GM21723 (cell line): ENCODE results near the gene PAM.
"Not testable (repeated sequence)": the region's sequence is repeated elsewhere in the genome, so short reads cannot be mapped to it uniquely, and the experiment has no call there.

Experiments used
- ATAC-seq: cut with Tn5 transposase; IDR thresholded peaks from one replicate; pipeline ENCODE4 v1.9.1; 2021; ENCODE audit warnings: mild to moderate bottlenecking, moderate library complexity; ENCODE audit not compliant: unreplicated experiment

The PAM gene

GRCh38 chr5:102750151-102750834 lies 4.8 kb upstream of the PAM start:
- ATAC-seq, result no peak

DNA sequence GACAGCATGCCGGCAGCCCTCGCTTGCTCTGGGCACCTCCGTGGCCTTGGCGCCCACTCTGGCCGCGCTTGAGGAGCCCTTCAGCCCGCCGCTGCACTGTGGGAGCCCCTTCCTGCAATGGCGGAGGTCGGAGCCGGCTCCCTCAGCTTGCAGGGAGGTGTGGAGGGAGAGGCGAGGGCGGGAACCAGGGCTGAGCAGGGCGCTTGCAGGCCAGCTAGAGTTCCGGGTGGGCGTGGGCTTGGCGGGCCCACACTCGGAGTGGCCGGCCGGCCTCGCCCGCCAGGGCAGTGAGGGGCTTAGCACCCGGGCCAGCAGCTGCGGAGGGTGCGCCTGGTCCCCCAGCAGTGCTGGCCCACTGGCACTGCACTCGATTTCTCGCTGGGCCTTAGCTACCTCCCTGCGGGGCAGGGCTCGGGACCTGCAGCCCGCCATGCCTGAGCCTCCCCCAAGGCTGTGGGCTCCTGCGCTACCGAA lies 3.2 kb upstream of the PAM start:
- ATAC-seq, result not testable (repeated sequence)

DNA sequence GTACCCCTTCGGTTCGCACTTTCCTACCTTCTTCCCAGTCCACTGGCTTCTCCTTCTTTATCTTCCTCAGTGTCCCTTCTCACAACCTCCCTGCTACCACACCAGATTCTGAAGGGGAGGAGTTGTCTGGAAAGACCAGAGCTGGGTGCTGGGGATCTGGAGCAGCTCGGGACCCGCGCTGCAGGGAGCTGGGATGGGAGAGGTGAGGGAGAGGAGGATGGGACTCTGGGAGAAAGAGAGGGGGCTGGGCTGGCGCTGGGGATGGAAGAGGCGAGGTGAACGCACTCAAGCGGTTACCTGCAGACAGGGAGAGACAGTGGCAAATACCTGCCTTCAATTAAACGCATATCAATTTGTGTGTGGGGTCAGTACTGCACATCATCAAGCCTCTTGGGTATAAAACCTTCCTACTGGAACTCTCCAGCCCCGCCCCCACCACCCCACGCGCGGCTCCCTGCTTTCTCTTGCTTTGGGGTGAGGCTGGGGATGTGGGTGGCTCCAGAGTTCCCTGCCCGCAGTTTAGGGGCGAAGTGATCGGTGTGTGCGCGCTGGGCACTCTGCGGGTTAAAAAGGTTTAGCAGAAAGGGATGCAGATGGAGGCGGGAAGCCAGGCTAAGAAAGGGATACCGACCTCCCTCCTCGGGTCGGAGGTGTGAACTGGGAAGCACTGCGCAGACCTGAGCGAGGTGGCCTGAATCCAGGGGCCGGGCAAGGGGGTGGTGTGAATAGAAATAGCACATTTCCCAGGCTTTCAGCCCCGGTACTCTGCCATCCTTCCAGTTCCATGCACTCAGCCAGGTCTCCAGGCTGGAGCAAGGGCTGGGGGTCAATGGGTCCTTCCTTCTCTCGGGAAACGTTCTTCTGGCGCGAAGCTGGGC lies 977 bp upstream of the PAM start:
- no peak for ATAC-seq

GRCh38 chr5:102755686-102756371 lies 724 bp downstream of the PAM start:
- ATAC-seq, result peak; percentile 75

DNA sequence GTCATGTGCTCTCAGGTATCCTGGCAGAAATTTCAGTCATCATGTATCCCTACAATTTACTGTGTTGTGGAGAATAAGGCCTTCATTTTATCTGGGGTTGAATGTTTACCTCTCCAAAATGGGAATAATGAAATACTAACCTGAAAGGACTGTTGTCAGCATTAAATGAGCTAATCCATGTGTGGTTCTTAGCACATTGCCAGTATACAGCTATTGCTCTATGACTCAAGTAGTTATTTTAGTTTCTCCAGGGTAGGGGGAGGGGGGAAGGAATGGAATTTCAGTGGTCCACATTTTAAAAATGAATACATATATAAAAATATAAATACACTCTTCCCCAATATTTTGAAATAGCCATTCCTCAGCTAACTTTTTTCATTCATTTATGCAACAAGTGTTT lies 3.5 kb downstream of the PAM start:
- no peak for ATAC-seq

DNA sequence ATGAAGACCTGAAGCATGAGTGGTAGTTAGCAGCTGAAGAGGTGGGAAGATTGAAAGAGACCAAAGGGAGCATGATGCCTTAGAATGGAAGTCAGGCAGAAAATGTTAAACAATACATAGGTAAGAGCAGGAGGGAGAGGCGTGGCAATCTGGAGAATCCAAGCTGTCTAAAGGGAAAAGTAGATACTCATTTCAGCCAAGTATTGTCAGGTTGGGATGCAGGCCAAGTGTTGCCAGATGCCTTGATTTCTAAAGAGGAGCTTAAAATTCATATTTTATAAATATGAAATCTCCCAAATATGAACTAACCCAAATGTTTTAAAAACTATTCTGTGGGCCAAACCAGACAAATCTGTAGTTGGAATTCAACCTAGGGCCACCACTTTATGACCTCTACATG lies 4.2 kb downstream of the PAM start:
- no peak for ATAC-seq

GRCh38 chr5:102759700-102760099 lies 4.6 kb downstream of the PAM start:
- no peak for ATAC-seq

DNA sequence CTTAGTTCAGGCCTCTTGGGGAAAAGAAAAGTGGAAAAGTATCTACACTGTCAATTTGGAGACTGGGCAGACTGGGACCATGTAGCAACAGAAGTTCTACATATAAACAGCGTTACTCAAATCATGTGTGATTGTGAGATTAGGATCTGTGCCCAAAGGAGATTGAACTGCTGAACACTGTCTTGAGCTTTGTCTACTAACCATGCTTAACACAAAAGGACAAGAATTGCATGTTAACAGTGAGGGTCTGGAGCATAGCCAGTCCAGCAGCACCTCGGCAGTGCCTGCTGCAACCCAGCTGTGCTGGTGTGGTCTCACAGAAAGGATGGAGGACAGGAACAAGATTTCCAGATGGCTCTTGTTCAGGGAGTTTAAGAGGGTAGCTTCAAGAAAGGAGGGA lies 5.7 kb downstream of the PAM start:
- no peak for ATAC-seq

- ATAC-seq, result peak; percentile 80
These were observed 7.0 kb downstream of the PAM start for GRCh38 chr5:102762095-102762534.

DNA sequence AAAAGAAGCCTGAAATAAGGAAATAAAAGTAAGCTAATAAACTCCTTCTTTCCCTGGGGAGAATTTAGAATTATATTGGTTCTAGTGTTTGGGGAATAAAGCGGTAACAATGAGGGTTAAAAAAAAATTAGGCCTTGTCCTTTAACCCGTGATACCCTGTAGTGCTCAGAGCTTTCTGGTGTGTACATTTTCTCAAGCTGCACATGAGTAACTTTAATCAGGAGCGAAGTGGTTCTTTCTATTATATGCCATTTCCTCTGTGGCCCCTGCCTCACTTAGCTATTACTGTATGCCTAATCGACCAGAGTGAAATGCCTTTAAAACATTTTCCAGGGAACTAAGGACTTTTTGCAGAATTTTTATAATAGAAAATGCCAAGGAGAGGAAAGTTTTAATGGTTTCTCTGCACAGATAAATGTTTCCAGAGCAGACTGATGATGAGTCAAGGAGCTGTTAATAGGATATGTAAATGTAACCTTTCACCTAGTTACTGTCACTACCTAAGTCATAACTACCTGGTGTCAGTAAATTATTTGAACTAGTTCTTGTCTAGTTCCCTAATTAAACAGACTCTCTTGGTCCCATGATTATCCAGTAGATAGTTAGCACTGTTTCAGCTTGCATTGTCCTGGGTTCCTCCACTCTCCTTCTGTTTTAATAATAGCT lies 7.6 kb downstream of the PAM start:
- ATAC-seq, result no peak

- ATAC-seq, result no peak
These were observed 8.6 kb downstream of the PAM start for GRCh38 chr5:102763734-102764133.

GRCh38 chr5:102764381-102765004 lies 9.4 kb downstream of the PAM start:
- no peak for ATAC-seq

- no peak for ATAC-seq
These were observed 10.2 kb downstream of the PAM start for GRCh38 chr5:102765350-102765749.

- ATAC-seq, result no peak
These were observed 11.4 kb downstream of the PAM start for GRCh38 chr5:102766295-102767090.

DNA sequence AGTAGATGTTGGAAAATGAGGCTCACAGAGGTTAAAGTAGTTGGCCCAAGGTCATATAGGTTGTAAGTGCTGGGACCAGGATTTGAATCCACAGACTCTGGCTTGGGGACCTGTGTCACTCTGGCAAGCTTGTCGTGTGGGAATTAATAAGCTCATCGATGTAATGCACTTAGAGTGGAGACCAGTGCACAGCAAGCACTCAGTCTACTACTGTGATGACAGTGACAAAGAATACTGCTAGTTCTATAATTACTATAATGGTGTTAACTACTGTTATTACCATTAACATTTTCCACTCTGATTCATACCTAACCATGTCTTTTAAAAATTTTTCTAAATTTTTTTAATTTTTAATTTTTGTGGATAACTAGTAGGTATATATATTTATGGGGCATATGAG lies 12.8 kb downstream of the PAM start:
- peak; percentile 41 for ATAC-seq

DNA sequence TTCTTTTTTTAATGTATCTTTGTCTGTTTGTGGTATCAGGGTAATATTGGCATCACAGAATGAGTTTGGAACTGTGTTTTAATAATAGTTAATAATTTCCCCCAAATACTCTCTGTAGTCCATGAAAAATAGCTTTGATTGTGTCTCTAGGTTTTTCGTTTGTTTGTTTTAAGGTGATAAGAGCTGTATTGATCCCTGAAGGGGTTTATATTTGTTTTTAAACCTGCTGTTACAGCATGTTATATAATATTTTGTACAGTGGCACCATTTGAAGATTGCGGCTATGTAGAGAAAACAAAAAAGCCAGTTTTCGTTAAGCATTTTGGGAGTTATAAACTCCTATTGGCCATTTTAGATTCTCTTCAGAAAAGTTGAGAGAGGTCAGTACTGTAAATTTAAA lies 15.7 kb downstream of the PAM start:
- no peak for ATAC-seq

DNA sequence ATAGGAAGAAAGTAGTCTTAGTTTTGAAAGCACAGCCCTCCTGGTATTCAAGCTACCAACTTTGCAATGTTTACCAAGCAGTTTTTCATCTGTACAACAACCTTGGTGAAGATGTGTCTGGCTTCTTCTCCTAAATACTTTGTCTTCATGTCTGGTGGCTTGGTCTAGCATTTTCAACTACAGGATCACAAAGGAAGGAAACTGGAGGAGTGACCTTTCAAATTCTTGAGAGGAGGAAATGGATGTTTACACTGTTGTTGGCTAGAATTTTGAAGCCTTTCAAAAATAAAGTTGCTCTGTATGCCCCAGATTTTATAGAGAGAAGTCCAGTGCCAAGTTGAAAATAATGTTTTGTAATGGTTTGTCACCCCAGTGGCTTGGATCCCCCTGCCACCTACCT lies 16.3 kb downstream of the PAM start:
- no peak for ATAC-seq

DNA sequence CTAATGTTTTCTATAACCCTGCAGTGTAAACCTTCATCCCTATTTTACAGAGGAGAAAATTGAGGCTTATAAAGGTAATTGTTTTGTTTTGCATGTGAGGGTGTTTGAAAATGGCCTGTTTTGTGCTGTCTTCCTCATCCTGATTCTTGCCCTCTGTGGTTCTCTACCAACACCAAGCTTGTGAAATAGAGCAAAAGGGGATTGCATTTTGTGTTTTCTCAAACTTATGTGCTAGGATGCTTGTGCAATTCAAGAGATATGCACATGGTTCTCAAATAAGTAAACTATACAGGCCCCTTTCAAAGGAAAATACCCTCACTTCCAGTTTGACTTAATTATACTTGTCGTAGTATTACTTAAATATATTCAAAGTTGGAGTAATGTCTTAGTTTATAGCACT lies 17.2 kb downstream of the PAM start:
- ATAC-seq, result no peak

GRCh38 chr5:102773133-102773532 lies 18.0 kb downstream of the PAM start:
- ATAC-seq, result no peak

GRCh38 chr5:102775756-102776155 lies 20.7 kb downstream of the PAM start:
- not testable (repeated sequence) for ATAC-seq
